Measurements from ENCODE around the gene CEP57L1. TPM values are rescaled to one million over a fixed set of nuclear protein-coding genes. Genes with fewer than 3 reads are reported as not detected.
"Not testable (repeated sequence)": the region's sequence is repeated elsewhere in the genome, so short reads cannot be mapped to it uniquely, and the experiment has no call there.

CEP57L1 gene
- total RNA-seq, 1 donor from 2014 or later: 14.0 TPM

GRCh38 chr6:109081516-109082187 lies 13.7 kb upstream of the CEP57L1 start:
- Mint-ChIP-seq H3K36me3 (ENCODE audit: low read depth) (no peaks in the 10 kb centered on the region), H3K4me3 (ENCODE audit: unreplicated experiment) (no peak overlapping the region), H3K9me3 (ENCODE audit: low read depth) (no peaks in the 10 kb centered on the region), H3K27me3 (ENCODE audit: low read depth) (no peaks in the 10 kb centered on the region), H3K27ac (ENCODE audit: unreplicated experiment) (no peak overlapping the region), H3K4me1 (ENCODE audit: low read depth) (peaks cover 30% of the 10 kb centered on the region)
- no peak for DNase-seq (ENCODE audit: low spot score)
- TF ChIP-seq CTCF (IDR thresholded peaks at IDR 0.05): no peak

GRCh38 chr6:109082188-109082577 lies 13.1 kb upstream of the CEP57L1 start:
- Mint-ChIP-seq H3K4me3 (ENCODE audit: unreplicated experiment) (no peak overlapping the region), H3K36me3 (ENCODE audit: low read depth) (no peaks in the 10 kb centered on the region), H3K9me3 (ENCODE audit: low read depth) (no peaks in the 10 kb centered on the region), H3K27ac (ENCODE audit: unreplicated experiment) (no peak overlapping the region), H3K27me3 (ENCODE audit: low read depth) (no peaks in the 10 kb centered on the region), H3K4me1 (ENCODE audit: low read depth) (peaks cover 30% of the 10 kb centered on the region)
- DNase-seq (ENCODE audit: low spot score): no peak
- TF ChIP-seq CTCF (IDR thresholded peaks at IDR 0.05): peak; percentile 27

- H3K4me3 Mint-ChIP-seq (ENCODE audit: unreplicated experiment): no peak overlapping the region
- no peaks in the 10 kb centered on the region for H3K36me3 Mint-ChIP-seq (ENCODE audit: low read depth)
- no peaks in the 10 kb centered on the region for H3K9me3 Mint-ChIP-seq (ENCODE audit: low read depth)
- no peaks in the 10 kb centered on the region for H3K27me3 Mint-ChIP-seq (ENCODE audit: low read depth)
- DNase-seq (ENCODE audit: low spot score): no peak
- H3K27ac Mint-ChIP-seq (ENCODE audit: unreplicated experiment): no peak overlapping the region
- peaks cover 30% of the 10 kb centered on the region for H3K4me1 Mint-ChIP-seq (ENCODE audit: low read depth)
- TF ChIP-seq CTCF (IDR thresholded peaks at IDR 0.05): no peak
Measured at GRCh38 chr6:109083657-109084056, 11.7 kb upstream of the CEP57L1 start.

GRCh38 chr6:109084146-109084545 lies 11.2 kb upstream of the CEP57L1 start:
- H3K9me3 Mint-ChIP-seq (ENCODE audit: low read depth); H3K36me3 Mint-ChIP-seq (ENCODE audit: low read depth); H3K4me3 Mint-ChIP-seq (ENCODE audit: unreplicated experiment); DNase-seq (ENCODE audit: low spot score); H3K27me3 Mint-ChIP-seq (ENCODE audit: low read depth); H3K27ac Mint-ChIP-seq (ENCODE audit: unreplicated experiment): not testable (repeated sequence)
- H3K4me1 Mint-ChIP-seq (ENCODE audit: low read depth): peaks cover 30% of the 10 kb centered on the region

- DNase-seq (ENCODE audit: low spot score): no peak
- Mint-ChIP-seq H3K4me1 (ENCODE audit: low read depth) (peaks cover 26% of the 10 kb centered on the region), H3K36me3 (ENCODE audit: low read depth) (peaks cover 2% of the 10 kb centered on the region), H3K4me3 (ENCODE audit: unreplicated experiment) (no peak overlapping the region), H3K27me3 (ENCODE audit: low read depth) (no peaks in the 10 kb centered on the region), H3K9me3 (ENCODE audit: low read depth) (no peaks in the 10 kb centered on the region), H3K27ac (ENCODE audit: unreplicated experiment) (no peak overlapping the region)
- no peak for TF ChIP-seq CTCF (IDR thresholded peaks at IDR 0.05)
Measured at GRCh38 chr6:109087661-109088264, 7.5 kb upstream of the CEP57L1 start.

- H3K4me3 Mint-ChIP-seq (ENCODE audit: unreplicated experiment): no peak overlapping the region
- DNase-seq (ENCODE audit: low spot score): no peak
- no peaks in the 10 kb centered on the region for H3K27me3 Mint-ChIP-seq (ENCODE audit: low read depth)
- H3K4me1 Mint-ChIP-seq (ENCODE audit: low read depth): peaks cover 27% of the 10 kb centered on the region
- TF ChIP-seq CTCF (IDR thresholded peaks at IDR 0.05): no peak
- peaks cover 2% of the 10 kb centered on the region for H3K36me3 Mint-ChIP-seq (ENCODE audit: low read depth)
- H3K9me3 Mint-ChIP-seq (ENCODE audit: low read depth): no peaks in the 10 kb centered on the region
- H3K27ac Mint-ChIP-seq (ENCODE audit: unreplicated experiment): no peak overlapping the region
Measured at GRCh38 chr6:109088995-109089394, 6.3 kb upstream of the CEP57L1 start.

All from chondrocyte (in vitro differentiated cells).